ENCODE data around the gene OSBPL3. TPM values are rescaled to one million over a fixed set of nuclear protein-coding genes. Genes with fewer than 3 reads are reported as not detected.

OSBPL3 gene
- total RNA-seq, 1 donor from 2014 or later = 59.2 TPM

DNA sequence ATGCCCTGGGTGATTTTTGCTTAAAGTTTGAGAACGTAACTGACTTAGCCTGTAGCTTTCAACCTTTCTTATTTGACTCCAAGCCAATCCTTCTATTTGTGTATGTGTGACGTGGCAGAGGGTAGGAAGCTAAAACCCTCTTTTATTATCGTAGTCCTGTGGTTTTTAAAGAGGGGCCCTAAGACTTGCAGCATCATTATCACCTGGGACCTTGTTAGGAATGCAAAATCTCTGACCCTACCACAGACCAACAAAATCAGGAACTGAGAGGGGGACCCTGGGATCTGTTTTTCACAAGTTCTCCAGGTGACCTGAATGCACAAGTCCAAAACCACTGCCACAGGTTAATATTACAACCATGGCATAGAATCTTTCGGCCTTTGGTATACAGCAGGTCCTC is 80.1 kb downstream of the OSBPL3 start:
- H3K36me3 ChIP-seq = no peaks in the 10 kb centered on the region
- TF ChIP-seq, protein P1, sequence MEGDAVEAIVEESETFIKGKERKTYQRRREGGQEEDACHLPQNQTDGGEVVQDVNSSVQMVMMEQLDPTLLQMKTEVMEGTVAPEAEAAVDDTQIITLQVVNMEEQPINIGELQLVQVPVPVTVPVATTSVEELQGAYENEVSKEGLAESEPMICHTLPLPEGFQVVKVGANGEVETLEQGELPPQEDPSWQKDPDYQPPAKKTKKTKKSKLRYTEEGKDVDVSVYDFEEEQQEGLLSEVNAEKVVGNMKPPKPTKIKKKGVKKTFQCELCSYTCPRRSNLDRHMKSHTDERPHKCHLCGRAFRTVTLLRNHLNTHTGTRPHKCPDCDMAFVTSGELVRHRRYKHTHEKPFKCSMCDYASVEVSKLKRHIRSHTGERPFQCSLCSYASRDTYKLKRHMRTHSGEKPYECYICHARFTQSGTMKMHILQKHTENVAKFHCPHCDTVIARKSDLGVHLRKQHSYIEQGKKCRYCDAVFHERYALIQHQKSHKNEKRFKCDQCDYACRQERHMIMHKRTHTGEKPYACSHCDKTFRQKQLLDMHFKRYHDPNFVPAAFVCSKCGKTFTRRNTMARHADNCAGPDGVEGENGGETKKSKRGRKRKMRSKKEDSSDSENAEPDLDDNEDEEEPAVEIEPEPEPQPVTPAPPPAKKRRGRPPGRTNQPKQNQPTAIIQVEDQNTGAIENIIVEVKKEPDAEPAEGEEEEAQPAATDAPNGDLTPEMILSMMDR (IDR thresholded peaks at IDR 0.05) = no peak
- TF ChIP-seq POLR2AphosphoS5 (IDR thresholded peaks at IDR 0.05; ENCODE audit: insufficient read depth in 1 of 2, low read depth in 1 of 2) = no peak
- TF ChIP-seq POLR2A (IDR thresholded peaks at IDR 0.05) = no peak
- no peaks in the 10 kb centered on the region for H3K9me3 ChIP-seq
- intact Hi-C loops (cut with DNase I) = no loop called here
- H3K27ac ChIP-seq = no peak overlapping the region
- H3K27me3 ChIP-seq = no peaks in the 10 kb centered on the region
- peaks cover 13% of the 10 kb centered on the region for H3K4me1 ChIP-seq
- DNase-seq (ENCODE audit: extremely low spot score in 2 of 2) = no peak
- H3K4me3 ChIP-seq = no peak overlapping the region

DNA sequence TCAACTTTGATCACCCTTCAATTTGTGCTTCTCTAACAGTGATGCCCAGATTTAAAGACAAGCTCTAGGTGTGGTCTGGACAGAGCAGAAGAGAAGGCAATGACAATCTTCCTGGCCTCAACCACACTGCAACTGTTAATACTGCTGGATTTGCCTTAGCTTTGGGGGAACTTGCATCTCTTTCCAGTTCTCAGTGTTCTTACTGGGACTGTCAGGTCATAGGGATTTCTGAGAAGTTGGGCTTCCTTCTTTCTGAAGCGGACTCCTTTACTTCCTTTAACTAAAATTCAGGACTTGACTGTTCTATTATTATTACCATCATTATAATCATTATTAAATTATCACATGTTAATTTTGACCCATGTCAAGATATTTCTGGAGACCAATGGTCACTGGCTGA is 80.8 kb downstream of the OSBPL3 start:
- Histone ChIP-seq H3K9me3 (no peaks in the 10 kb centered on the region), H3K27me3 (no peaks in the 10 kb centered on the region), H3K36me3 (no peaks in the 10 kb centered on the region), H3K27ac (no peak overlapping the region), H3K4me1 (peaks cover 17% of the 10 kb centered on the region), H3K4me3 (no peak overlapping the region)
- intact Hi-C loops (cut with DNase I) = no loop called here
- TF ChIP-seq POLR2AphosphoS5 (IDR thresholded peaks at IDR 0.05; ENCODE audit: insufficient read depth in 1 of 2, low read depth in 1 of 2) (no peak), POLR2A (IDR thresholded peaks at IDR 0.05) (no peak)
- TF ChIP-seq, protein P1 (IDR thresholded peaks at IDR 0.05) = no peak
- no peak for DNase-seq (ENCODE audit: extremely low spot score in 2 of 2)

DNA sequence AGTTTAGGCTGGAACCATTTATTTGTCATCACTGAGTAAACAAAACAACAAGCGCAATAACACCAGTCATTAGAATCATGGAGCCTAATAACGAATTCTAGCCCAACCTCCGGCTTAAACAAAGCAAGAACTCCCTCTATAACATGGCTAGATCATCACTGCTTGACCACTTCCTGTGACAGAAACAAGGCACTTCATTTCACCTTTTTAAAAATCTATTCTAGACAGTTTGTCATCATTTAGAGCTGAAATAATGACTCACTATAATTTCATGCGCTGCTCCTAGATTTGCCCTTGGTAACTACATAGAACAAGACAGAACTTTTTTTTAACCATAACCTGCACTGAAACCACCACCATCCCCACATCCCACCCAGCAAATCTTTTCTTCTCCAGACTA is 81.3 kb downstream of the OSBPL3 start:
- DNase-seq (ENCODE audit: extremely low spot score in 2 of 2) = no peak
- Histone ChIP-seq H3K27ac (no peak overlapping the region), H3K4me3 (no peak overlapping the region), H3K27me3 (no peaks in the 10 kb centered on the region), H3K36me3 (no peaks in the 10 kb centered on the region), H3K4me1 (peaks cover 17% of the 10 kb centered on the region), H3K9me3 (no peaks in the 10 kb centered on the region)
- intact Hi-C loops (cut with DNase I) = no loop called here
- no peak for TF ChIP-seq POLR2AphosphoS5 (IDR thresholded peaks at IDR 0.05; ENCODE audit: insufficient read depth in 1 of 2, low read depth in 1 of 2)
- TF ChIP-seq, protein P1 (IDR thresholded peaks at IDR 0.05) = no peak
- TF ChIP-seq POLR2A (IDR thresholded peaks at IDR 0.05) = no peak

DNA sequence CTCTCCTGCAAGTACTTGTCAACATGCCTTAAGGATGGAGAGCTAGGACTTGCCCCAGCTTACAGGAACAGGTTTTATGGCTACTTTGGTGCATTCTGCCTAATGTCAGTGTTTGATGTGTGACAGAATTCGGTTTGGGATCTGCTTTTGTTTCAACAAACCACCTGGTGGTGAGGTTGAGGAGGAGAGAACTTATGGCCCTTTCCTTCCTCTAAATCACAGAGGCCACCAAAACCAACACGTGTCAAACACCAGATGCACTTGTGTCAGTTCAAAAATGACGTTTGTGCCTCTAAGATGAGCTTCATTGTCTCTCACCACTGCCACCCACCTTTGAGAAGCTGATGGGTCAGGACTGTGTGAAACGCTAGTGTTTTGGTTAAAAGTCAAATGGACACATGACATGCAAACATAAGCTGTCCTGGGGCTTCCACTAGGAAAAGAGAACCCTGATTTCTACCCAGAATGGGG is 83.9 kb downstream of the OSBPL3 start:
- H3K9me3 ChIP-seq = no peaks in the 10 kb centered on the region
- no peak overlapping the region for H3K27ac ChIP-seq
- no peaks in the 10 kb centered on the region for H3K27me3 ChIP-seq
- H3K36me3 ChIP-seq = no peaks in the 10 kb centered on the region
- H3K4me3 ChIP-seq = no peak overlapping the region
- no peak for DNase-seq (ENCODE audit: extremely low spot score in 2 of 2)
- intact Hi-C loops (cut with DNase I) = no loop called here
- H3K4me1 ChIP-seq = peaks cover 17% of the 10 kb centered on the region
- TF ChIP-seq, protein P1 (IDR thresholded peaks at IDR 0.05) = no peak
- no peak for TF ChIP-seq POLR2AphosphoS5 (IDR thresholded peaks at IDR 0.05; ENCODE audit: insufficient read depth in 1 of 2, low read depth in 1 of 2)
- TF ChIP-seq POLR2A (IDR thresholded peaks at IDR 0.05) = no peak

DNA sequence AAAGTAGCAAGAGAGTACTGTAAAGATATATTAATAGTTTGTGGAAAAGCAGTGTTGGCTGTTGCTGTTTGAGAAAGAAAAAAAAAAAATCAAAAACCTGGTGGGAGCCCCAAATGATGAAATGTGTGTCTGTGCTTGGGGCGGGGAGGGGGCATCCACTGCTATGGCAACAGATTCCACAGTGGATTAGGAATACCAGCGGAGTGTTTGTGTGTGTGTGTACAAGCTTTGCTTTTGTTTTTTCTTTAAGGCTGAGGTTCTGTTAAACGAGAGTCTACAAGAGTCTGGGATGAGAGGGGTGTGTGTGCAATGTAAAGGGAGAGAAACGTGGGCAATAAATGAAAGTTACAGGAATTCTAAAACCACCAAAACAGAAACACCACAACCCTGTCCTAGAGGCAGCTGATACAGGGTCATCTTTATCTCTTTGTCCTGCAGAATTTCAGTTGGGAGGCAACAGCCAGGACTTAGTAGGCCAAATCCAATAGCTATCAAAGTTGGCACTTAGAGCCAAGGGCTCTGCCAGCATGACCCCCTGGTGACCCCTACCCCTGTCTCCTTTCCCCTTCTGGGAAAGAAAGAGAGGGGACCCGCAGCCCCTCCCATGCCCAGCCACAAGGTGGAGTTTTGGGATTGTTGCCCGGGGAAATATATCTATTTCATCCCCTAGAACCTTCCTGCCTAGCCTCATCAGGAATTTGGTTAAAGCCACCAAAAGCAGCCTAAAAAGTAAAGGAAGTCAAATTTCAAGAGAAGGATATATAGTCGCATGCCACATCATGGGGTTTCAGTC is 85.4 kb downstream of the OSBPL3 start:
- DNase-seq (ENCODE audit: extremely low spot score in 2 of 2) = no peak
- no peaks in the 10 kb centered on the region for H3K36me3 ChIP-seq
- no peak overlapping the region for H3K27ac ChIP-seq
- intact Hi-C loops (cut with DNase I) = no loop called here
- H3K9me3 ChIP-seq = no peaks in the 10 kb centered on the region
- no peak overlapping the region for H3K4me3 ChIP-seq
- TF ChIP-seq, protein P1 (IDR thresholded peaks at IDR 0.05) = no peak
- TF ChIP-seq POLR2A (IDR thresholded peaks at IDR 0.05) (no peak), POLR2AphosphoS5 (IDR thresholded peaks at IDR 0.05; ENCODE audit: insufficient read depth in 1 of 2, low read depth in 1 of 2) (no peak)
- H3K27me3 ChIP-seq = no peaks in the 10 kb centered on the region
- peaks cover 17% of the 10 kb centered on the region for H3K4me1 ChIP-seq
